Endothelial cell of coronary artery (primary cell): Measurements from ENCODE around the gene POLE2. TPM values are rescaled to one million over a fixed set of nuclear protein-coding genes. Genes with fewer than 3 reads are reported as not detected.

Source experiments
- total RNA-seq: library from RNA; depleted of rRNA; stranded (reverse); fragments of >200 nt; gene quantifications from 2 replicates; pipeline ENCODE4 v1.2.3, GENCODE V29; 2014

Gene POLE2
- total RNA-seq = 6.3 and 13.0 TPM in 2 replicates

GRCh38 chr14:49687942-49688700 lies at the start of gene POLE2:
Gene POLE2 (minus strand): TSS chr14:49688214. CDS start chr14:49688203, 11 bp downstream.

DNA sequence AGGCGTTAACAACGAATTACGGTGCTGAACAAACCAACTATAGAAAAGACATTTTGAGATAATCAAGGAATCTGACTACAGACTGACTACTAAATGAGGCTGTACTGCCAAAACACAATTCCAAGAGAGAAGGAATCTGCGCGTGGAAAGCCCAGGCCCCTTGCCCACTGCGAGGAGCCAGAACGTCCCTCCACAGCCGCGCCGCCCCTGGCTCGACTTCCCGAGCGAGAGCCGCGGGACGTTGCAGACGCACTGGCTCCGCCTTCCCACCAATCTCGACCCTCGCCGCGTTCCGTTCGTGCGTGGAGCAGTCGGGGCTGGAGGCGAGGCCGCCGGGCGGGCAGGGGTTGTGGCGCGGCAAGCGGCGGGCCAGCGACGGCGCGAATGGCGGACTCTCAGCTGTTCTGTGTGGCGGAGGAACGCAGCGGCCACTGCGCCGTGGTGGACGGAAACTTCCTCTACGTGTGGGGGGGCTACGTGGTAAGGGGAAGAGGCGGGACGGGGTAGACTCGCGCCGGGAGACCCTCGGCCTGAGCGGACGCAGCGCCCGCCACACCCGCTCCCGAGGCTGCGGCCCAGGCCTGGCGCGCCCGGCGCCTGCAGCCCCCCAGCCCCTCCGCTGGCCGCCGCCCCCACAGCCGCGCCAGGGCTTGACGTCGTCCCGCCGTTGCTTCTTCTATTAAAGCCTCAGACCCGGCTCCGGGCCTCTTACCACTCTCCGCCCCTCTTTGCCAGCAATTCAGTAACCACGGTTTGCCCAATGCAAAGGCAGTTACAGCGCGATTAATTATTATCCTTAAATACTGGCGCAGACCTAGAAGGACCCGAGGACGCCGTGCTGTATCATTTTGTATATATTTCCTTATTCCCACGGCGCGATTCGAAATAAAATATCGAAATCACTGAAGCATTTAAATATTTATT lies 5.1 kb upstream of the POLE2 start, which contains the start of gene KLHDC1:
Gene KLHDC1 (plus strand): TSS at position 310 of the 924 bp plus-strand sequence. CDS start 75 bp downstream, at position 385.

DNA sequence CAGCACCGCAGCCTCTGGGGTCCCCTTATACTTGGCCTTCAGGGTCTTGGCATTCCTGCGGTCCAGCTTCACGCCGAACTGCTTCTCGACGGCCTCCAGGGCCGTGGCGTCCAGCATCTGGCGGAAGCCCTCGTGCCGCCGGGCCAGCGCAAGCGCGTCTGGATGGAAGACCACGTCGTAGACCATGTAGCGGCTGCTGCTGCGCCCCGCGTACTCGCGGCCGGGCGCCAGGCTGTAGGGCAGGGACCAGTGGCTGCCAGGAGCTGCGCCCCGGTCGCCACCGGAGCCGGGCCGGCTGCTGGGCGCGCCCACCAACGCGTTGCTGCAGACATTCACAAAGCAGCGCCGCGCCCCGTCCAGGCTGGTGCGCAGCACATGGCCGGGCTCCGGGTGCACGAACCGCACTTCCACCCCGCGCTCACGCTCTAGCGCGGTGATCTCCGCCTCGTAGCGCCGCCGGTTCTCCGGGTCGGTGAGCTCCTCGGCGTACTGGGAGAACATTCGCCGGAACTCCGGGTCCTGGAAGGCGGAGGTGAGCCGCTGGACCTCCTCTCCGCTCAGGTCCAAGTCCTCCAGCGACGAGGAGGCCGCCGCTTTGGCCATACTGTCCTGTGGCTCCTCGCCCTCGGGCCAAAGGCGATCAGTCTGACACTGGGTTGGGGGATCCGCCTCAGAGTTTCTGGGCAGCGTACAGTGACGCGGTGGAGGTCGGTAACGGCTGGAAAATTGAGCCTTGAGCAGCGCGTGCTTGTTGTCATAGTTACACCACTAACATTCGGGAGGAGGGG lies 53.3 kb downstream of the POLE2 start, which contains the start of gene DNAAF2:
Gene DNAAF2 (minus strand): TSS at position 698 of the 788 bp plus-strand sequence. CDS start 95 bp downstream, at position 603.

DNA sequence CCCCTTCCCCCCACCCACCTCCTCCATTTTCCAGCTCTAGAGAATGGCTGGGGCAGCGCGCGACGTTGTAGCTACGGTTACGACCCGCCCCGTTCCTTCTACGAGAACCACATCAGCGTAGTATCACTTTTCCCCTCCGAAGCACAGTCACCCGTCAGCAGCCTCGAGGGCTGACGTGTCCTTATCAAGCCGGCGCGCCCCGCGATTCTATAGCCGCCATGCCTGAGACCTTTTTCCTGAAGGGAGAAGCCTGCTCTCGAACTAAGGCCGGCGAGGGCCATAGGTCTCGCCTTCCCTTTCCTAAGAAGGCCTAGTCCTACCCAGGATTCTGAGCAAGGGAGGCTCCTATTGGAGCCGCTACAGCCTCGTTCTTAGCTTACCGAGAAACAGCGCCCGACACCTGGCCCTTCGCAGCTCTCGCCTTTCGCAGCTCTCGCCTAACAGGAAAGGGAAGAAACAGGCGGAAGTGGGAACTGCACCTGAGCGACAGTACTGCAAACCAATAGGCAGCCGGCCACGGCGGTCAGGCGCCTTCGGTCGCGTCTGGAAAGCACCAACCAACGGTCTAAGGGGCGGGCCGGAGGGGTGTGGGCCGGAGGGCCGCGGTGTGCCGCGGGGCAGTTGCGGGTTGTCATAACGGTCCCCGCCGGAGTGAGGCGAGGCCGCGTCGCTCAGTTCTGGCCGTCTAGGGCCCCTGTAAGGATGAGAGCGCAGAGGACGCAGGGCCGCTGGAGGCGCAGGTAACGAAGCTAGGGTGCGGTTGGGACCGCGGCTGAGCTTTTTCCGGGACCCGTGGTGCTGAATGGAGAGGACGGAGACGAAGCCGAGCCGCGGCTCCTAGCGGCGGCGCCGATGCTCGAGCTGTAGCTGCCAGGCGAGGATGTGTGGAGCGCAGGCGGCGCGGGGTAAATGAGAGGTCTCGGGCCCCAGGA lies 67.6 kb downstream of the POLE2 start, which contains the start of the genes MGAT2 and RPL36AL:
Gene MGAT2 (plus strand): TSS at position 618 of the 932 bp plus-strand sequence. CDS start 470 bp downstream, outside the sequence.
Gene RPL36AL (minus strand): TSS at position 445 of the 932 bp plus-strand sequence. CDS start 1,522 bp downstream, outside the sequence.

GRCh38 chr14:49598485-49599300 lies 89.3 kb downstream of the POLE2 start, which contains the start of gene LRR1:
Gene LRR1 (plus strand): TSS chr14:49598940. CDS start chr14:49599021, 81 bp downstream.

Other genes with a start within 250 kb of the POLE2 start
- gene RPS29, start 101.8 kb downstream of the POLE2 start, total RNA-seq = 1,266 and 2,197 TPM in 2 replicates
- gene LRR1, start 89.3 kb downstream of the POLE2 start, total RNA-seq = 16.8 and 29.2 TPM in 2 replicates
- gene RPL36AL, start 67.6 kb downstream of the POLE2 start, total RNA-seq = 293 and 301 TPM in 2 replicates
- gene MGAT2, start 67.4 kb downstream of the POLE2 start, total RNA-seq = 72.4 and 77.1 TPM in 2 replicates
- gene DNAAF2, start 53.0 kb downstream of the POLE2 start, total RNA-seq = 8.3 and 8.6 TPM in 2 replicates
- 1.1 and 3.6 TPM in 2 replicates for gene KLHDC1, start 4.9 kb upstream of the POLE2 start, total RNA-seq
- 56.2 and 73.8 TPM in 2 replicates for gene KLHDC2, start 79.9 kb upstream of the POLE2 start, total RNA-seq
- 54.5 and 64.2 TPM in 2 replicates for gene NEMF, start 164.6 kb upstream of the POLE2 start, total RNA-seq
- gene ARF6, start 204.9 kb upstream of the POLE2 start, total RNA-seq = 63.6 and 74.1 TPM in 2 replicates